H9 (cell line): ENCODE measurements around the gene PLXNA2. TPM values are rescaled to one million over a fixed set of nuclear protein-coding genes. Genes with fewer than 3 reads are reported as not detected.

ENCODE experiments used
- DNase-seq: peaks from one replicate; pipeline ENCODE4 v3.0.0-alpha.2; 2017
- H2AFZ ChIP-seq: one replicate; pipeline ENCODE4 v1.6.1; 2013; ENCODE audit warnings: mild to moderate bottlenecking, low read length, control low read depth, moderate library complexity
- H2AK5ac ChIP-seq: 2 replicates; pipeline ENCODE4 v1.6.1; 2013; ENCODE audit warnings: low read length, control low read depth, mixed read lengths; ENCODE audit not compliant: insufficient read length
- H2BK120ac ChIP-seq: one replicate; pipeline ENCODE4 v1.6.1; 2013; ENCODE audit warnings: low read depth, mild to moderate bottlenecking, low read length, control low read depth, inconsistent platforms; ENCODE audit not compliant: poor library complexity, severe bottlenecking
- H2BK12ac ChIP-seq: 2 replicates; pipeline ENCODE4 v1.6.1; 2013; ENCODE audit warnings: low read length, control low read depth, mixed read lengths, low read depth; ENCODE audit not compliant: insufficient read length
- H2BK15ac ChIP-seq: 2 replicates; pipeline ENCODE4 v1.6.1; 2013; ENCODE audit warnings: low read depth, low read length, control low read depth
- H2BK20ac ChIP-seq: one replicate; pipeline ENCODE4 v1.6.1; 2013; ENCODE audit warnings: low read depth, mild to moderate bottlenecking, low read length, control low read depth, inconsistent platforms; ENCODE audit not compliant: poor library complexity, severe bottlenecking
- H2BK5ac ChIP-seq: 2 replicates; pipeline ENCODE4 v1.6.1; 2013; ENCODE audit warnings: low read length, control low read depth, mixed read lengths; ENCODE audit not compliant: insufficient read length
- H3K14ac ChIP-seq: 2 replicates; pipeline ENCODE4 v1.6.1; 2013; ENCODE audit warnings: low read length, control low read depth; ENCODE audit not compliant: insufficient read depth
- H3K18ac ChIP-seq: 2 replicates; pipeline ENCODE4 v1.6.1; 2013; ENCODE audit warnings: low read depth, mild to moderate bottlenecking, mixed read lengths, low read length, control low read depth; ENCODE audit not compliant: insufficient read length
- H3K23ac ChIP-seq: 2 replicates; pipeline ENCODE4 v1.6.1; 2013; ENCODE audit warnings: low read length, control low read depth, mixed read lengths, low read depth; ENCODE audit not compliant: insufficient read length
- H3K23me2 ChIP-seq: 2 replicates; pipeline ENCODE4 v1.6.1; 2013; ENCODE audit warnings: low read depth, mild to moderate bottlenecking, mixed read lengths, low read length, control low read depth; ENCODE audit not compliant: insufficient read length, poor library complexity, severe bottlenecking
- H3K27ac ChIP-seq: 2 replicates; pipeline ENCODE4 v1.5.1; 2013; ENCODE audit warnings: low read length, control low read depth, mixed read lengths, low read depth; ENCODE audit not compliant: insufficient read length
- H3K27me3 ChIP-seq: 2 replicates; pipeline ENCODE4 v1.6.1; 2013; ENCODE audit warnings: low read length, control low read depth, inconsistent platforms; ENCODE audit not compliant: insufficient read depth
- H3K4ac ChIP-seq: 2 replicates; pipeline ENCODE4 v1.6.1; 2013; ENCODE audit warnings: low read depth, mild to moderate bottlenecking, control low read depth, inconsistent platforms, low read length, moderate library complexity
- H3K4me1 ChIP-seq: 2 replicates; pipeline ENCODE4 v1.6.1; 2013; ENCODE audit warnings: low read length, control low read depth, inconsistent platforms; ENCODE audit not compliant: insufficient read depth
- H3K4me2 ChIP-seq: 2 replicates; pipeline ENCODE4 v1.6.1; 2013; ENCODE audit warnings: low read length, control low read depth, mixed read lengths; ENCODE audit not compliant: insufficient read length, insufficient read depth
- H3K56ac ChIP-seq: 2 replicates; pipeline ENCODE4 v1.6.1; 2013; ENCODE audit warnings: low read depth, mild to moderate bottlenecking, mixed read lengths, low read length, control low read depth; ENCODE audit not compliant: insufficient read length
- H3K79me1 ChIP-seq: 2 replicates; pipeline ENCODE4 v1.6.1; 2013; ENCODE audit warnings: low read depth, mild to moderate bottlenecking, moderate library complexity, low read length, control low read depth, inconsistent platforms; ENCODE audit not compliant: insufficient read depth, poor library complexity, severe bottlenecking
- H3K79me2 ChIP-seq: 2 replicates; pipeline ENCODE4 v1.6.1; 2013; ENCODE audit warnings: low read length, control low read depth, inconsistent platforms; ENCODE audit not compliant: insufficient read depth
- H3K9ac ChIP-seq: 2 replicates; pipeline ENCODE4 v1.6.1; 2013; ENCODE audit warnings: low read length, control low read depth, mixed read lengths; ENCODE audit not compliant: insufficient read length; ENCODE audit errors: extremely low read depth
- H3K9me3 ChIP-seq: one replicate; pipeline ENCODE4 v1.6.1; 2013; ENCODE audit warnings: low read depth, low read length, inconsistent platforms; ENCODE audit not compliant: control insufficient read depth
- H3T11ph ChIP-seq: one replicate; pipeline ENCODE4 v1.6.1; 2013; ENCODE audit warnings: mild to moderate bottlenecking, low read length, control low read depth, inconsistent platforms
- H4K20me1 ChIP-seq: one replicate; pipeline ENCODE4 v1.6.1; 2013; ENCODE audit not compliant: control insufficient read depth, insufficient read length, insufficient read depth
- H4K5ac ChIP-seq: 2 replicates; pipeline ENCODE4 v1.6.1; 2013; ENCODE audit warnings: low read depth, mild to moderate bottlenecking, mixed read lengths, low read length, control low read depth; ENCODE audit not compliant: insufficient read length
- H4K8ac ChIP-seq: replicated peaks from 2 replicates; pipeline ENCODE4 v1.6.1; 2013; ENCODE audit warnings: low read length, control low read depth, mixed read lengths, low read depth; ENCODE audit not compliant: insufficient read length
- H4K91ac ChIP-seq: 2 replicates; pipeline ENCODE4 v1.6.1; 2013; ENCODE audit warnings: low read depth, mild to moderate bottlenecking, moderate library complexity, mixed read lengths, low read length, control low read depth; ENCODE audit not compliant: insufficient read length
- H3K27ac Mint-ChIP-seq, 3 experiments: 2 replicates in 2 of 3; 3 replicates in 1 of 3; pipeline ENCODE4 v1.8.0; 2020 to 2021; ENCODE audit warnings: mixed read lengths in 3 of 3, mild to moderate bottlenecking in 1 of 3, moderate library complexity in 1 of 3
- H3K27me3 Mint-ChIP-seq: 2 replicates; pipeline ENCODE4 v1.8.0; 2021; ENCODE audit warnings: low read depth, mild to moderate bottlenecking, moderate library complexity, mixed read lengths
- H3K36me3 Mint-ChIP-seq, 3 experiments: 2 replicates in 2 of 3; 3 replicates in 1 of 3; pipeline ENCODE4 v1.8.0; 2020 to 2021; ENCODE audit warnings: low read depth in 3 of 3, mixed read lengths in 3 of 3; ENCODE audit not compliant: insufficient read depth in 1 of 3
- H3K4me1 Mint-ChIP-seq, 2 experiments: 2 replicates each; pipeline ENCODE4 v1.8.0; 2020; ENCODE audit warnings: mixed read lengths in 2 of 2
- H3K4me3 Mint-ChIP-seq, 2 experiments: 2 replicates in 1 of 2; 3 replicates in 1 of 2; pipeline ENCODE4 v1.8.0; 2020 to 2021; ENCODE audit warnings: mild to moderate bottlenecking in 2 of 2, mixed read lengths in 2 of 2, moderate library complexity in 1 of 2
- H3K9me3 Mint-ChIP-seq, 2 experiments: 2 replicates in 1 of 2; 3 replicates in 1 of 2; pipeline ENCODE4 v1.8.0; 2020; ENCODE audit warnings: mild to moderate bottlenecking in 2 of 2, mixed read lengths in 2 of 2, moderate library complexity in 1 of 2
- CTCF ChIP-seq: fragments of 200-600 bp; sonication (generic); conservative IDR thresholded peaks from 3 replicates; pipeline ENCODE4 v1.8.0; 2021; ENCODE audit warnings: antibody characterized with exemption, mild to moderate bottlenecking
- WGBS: extraction: QIAGEN DNeasy Blood & Tissue Kit; methylation state at CpG from one replicate; pipeline ENCODE4 v1.1.7; 2013; ENCODE audit warnings: missing lambda C conversion rate, low lambda C conversion rate, mixed read lengths; ENCODE audit not compliant: insufficient read length; ENCODE audit errors: extremely low coverage; 5-methylcytosine and 5-hydroxymethylcytosine counted together
- total RNA-seq: library from RNA; stranded (reverse); gene quantifications from 2 replicates; pipeline ENCODE4 v1.2.1, GENCODE V29; 2021

The PLXNA2 gene
- total RNA-seq, 1 experiment from 2014 or later = 0.57 TPM

DNA sequence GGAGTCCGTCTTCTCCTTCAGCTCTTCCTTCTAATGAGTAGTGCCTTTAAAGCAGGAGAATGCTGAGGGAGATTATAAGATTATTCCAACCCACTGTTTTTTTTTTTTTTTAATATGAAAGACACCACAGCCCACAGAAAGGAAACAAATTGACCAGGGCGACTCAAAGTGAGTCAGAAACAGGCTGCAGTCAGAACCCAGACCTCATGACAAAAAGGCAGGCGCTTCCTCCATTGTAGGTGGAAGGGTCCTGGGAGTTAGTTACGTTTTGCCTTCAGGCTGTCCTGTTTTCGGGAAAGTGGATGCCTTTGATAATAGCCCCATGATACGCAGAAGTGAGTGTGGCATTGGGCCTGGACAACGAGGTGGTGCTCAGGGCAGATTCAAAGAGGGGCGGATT, 21.0 kb downstream of the PLXNA2 start:
- Histone ChIP-seq H4K5ac (no peak overlapping the region), H3T11ph (no peak overlapping the region), H3K4ac (no peak overlapping the region), H2BK15ac (no peak overlapping the region), H3K79me2 (no peaks in the 10 kb centered on the region), H4K91ac (no peak overlapping the region), H2AK5ac (no peak overlapping the region), H3K18ac (no peak overlapping the region), H3K23me2 (no peaks in the 10 kb centered on the region), H3K9me3 (no peaks in the 10 kb centered on the region), H3K56ac (no peak overlapping the region), H3K14ac (no peak overlapping the region; the same call in 1 of the 2 replicates), H3K4me2 (no peak overlapping the region), H2BK12ac (no peak overlapping the region), H3K23ac (no peak overlapping the region), H3K9ac (no peak overlapping the region), H2BK20ac (no peak overlapping the region), H3K79me1 (no peaks in the 10 kb centered on the region), H2BK120ac (no peak overlapping the region), H2AFZ (no peak overlapping the region), H4K20me1 (no peaks in the 10 kb centered on the region), H2BK5ac (no peak overlapping the region), H3K27me3 (no peaks in the 10 kb centered on the region), H3K4me1 (no peaks in the 10 kb centered on the region), H3K27ac (no peak overlapping the region), H4K8ac (no peak overlapping the region)
- no peak for DNase-seq
- no peaks in the 10 kb centered on the region for H3K36me3 Mint-ChIP-seq
- peaks cover 6% of the 10 kb centered on the region for H3K27me3 Mint-ChIP-seq
- no CpG with 5 or more reads among the region's 8 CpGs for WGBS
- H3K4me3 Mint-ChIP-seq = no peak overlapping the region
- no peak for TF ChIP-seq CTCF
- H3K4me1 Mint-ChIP-seq = peaks cover 13 to 24% of the 10 kb centered on the region in 2 experiments
- H3K9me3 Mint-ChIP-seq = no peaks in the 10 kb centered on the region
- no peak overlapping the region for H3K27ac Mint-ChIP-seq
